Astrocyte of the spinal cord (primary cell): ENCODE data around the gene PDE10A.
"Not testable (repeated sequence)": the region's sequence is repeated elsewhere in the genome, so short reads cannot be mapped to it uniquely, and the experiment has no call there.

Experiments used
- DNase-seq: peaks from one replicate; pipeline ENCODE4 v3.0.0; 2011; ENCODE audit warnings: low read depth, low spot score
- H3K4me3 ChIP-seq: 2 replicates; pipeline ENCODE4 v1.5.1; 2011; ENCODE audit warnings: low read depth, mild to moderate bottlenecking, low read length, moderate library complexity
- CTCF ChIP-seq: IDR thresholded peaks from 2 replicates; pipeline ENCODE4 v1.5.1; 2012; ENCODE audit warnings: low read depth, mild to moderate bottlenecking, low read length, inconsistent platforms
- in situ Hi-C: cut with HindIII; loops from 2 replicates; pipeline ENCODE4 v1.10.0; 2017; ENCODE audit warnings: low sequenced_read_pairs

Gene PDE10A

GRCh38 chr6:165480916-165481315 is 182.1 kb downstream of the PDE10A start:
- in situ Hi-C loops = no loop called here
- no peak for DNase-seq
- no peak overlapping the region for H3K4me3 ChIP-seq
- no peak for TF ChIP-seq CTCF

- in situ Hi-C loops = no loop called here
- no peak for DNase-seq
- H3K4me3 ChIP-seq = no peak overlapping the region
- no peak for TF ChIP-seq CTCF
These were observed 184.5 kb downstream of the PDE10A start for GRCh38 chr6:165478581-165478980.

- in situ Hi-C loops = no loop called here
- no peak for DNase-seq
- no peak overlapping the region for H3K4me3 ChIP-seq
- no peak for TF ChIP-seq CTCF
These were observed 193.6 kb downstream of the PDE10A start for GRCh38 chr6:165469483-165469882.

GRCh38 chr6:165468340-165469235 is 194.5 kb downstream of the PDE10A start:
- H3K4me3 ChIP-seq = no peak overlapping the region
- DNase-seq = no peak
- TF ChIP-seq CTCF = no peak
- in situ Hi-C loops = no loop called here

- H3K4me3 ChIP-seq, DNase-seq, in situ Hi-C loops: not testable (repeated sequence)
These were observed 199.5 kb downstream of the PDE10A start for GRCh38 chr6:165463499-165463898.

GRCh38 chr6:165459605-165460301 is 203.3 kb downstream of the PDE10A start:
- in situ Hi-C loops, DNase-seq, H3K4me3 ChIP-seq: not testable (repeated sequence)

- TF ChIP-seq CTCF = no peak
- DNase-seq = no peak
- no peak overlapping the region for H3K4me3 ChIP-seq
- in situ Hi-C loops = no loop called here
These were observed 204.9 kb downstream of the PDE10A start for GRCh38 chr6:165458134-165458533.
